HG02571 (cell line): ENCODE data around the gene C2orf66.

Experiments
- ATAC-seq: cut with Tn5 transposase; IDR thresholded peaks from one replicate; pipeline ENCODE4 v1.9.1; 2021; ENCODE audit warnings: mild to moderate bottlenecking, moderate library complexity; ENCODE audit not compliant: unreplicated experiment

Gene C2orf66

DNA sequence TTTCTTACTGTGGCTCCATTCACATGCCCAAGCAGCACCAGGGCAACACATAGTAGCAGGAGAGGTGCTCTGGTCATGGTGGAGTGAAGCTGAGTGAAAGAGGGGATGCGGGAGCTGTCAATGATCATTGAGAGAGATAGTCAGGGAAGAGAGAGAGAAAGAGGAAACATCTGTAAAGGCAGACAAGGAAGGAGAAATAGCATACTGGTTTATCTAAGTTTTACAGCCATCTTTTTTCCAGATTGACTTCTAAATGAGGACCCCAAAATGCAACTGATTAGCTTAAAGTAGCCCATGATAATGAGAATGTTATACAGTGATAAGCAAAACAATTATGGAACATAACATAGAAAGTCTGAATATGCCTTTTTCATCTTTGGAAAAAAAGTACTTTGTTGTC, at the start of gene C2orf66:
TSS of gene C2orf66 (minus strand) at position 96 of the 400 bp plus-strand sequence. CDS start at position 77, 19 bp downstream.
- ATAC-seq: no peak

DNA sequence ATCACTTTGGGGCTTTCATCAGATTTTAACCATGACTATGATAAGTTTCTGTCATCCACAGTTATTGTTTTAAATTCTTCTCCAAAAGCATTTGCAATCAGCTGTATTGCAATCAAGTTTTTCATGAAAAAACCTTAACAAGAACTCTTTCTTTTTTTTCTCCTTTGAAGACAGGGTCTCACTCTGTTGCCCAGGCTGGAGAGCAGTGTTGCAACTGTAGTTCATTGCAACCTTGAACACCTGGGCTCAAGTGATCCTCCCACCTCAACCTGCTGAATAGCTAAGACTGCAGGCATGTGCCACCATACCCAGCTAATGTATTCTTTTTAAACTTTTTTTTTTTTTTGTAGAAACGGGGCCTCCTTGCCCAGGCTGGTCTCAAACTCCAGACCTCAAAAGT, 45.5 kb upstream of the C2orf66 start:
- no peak for ATAC-seq

DNA sequence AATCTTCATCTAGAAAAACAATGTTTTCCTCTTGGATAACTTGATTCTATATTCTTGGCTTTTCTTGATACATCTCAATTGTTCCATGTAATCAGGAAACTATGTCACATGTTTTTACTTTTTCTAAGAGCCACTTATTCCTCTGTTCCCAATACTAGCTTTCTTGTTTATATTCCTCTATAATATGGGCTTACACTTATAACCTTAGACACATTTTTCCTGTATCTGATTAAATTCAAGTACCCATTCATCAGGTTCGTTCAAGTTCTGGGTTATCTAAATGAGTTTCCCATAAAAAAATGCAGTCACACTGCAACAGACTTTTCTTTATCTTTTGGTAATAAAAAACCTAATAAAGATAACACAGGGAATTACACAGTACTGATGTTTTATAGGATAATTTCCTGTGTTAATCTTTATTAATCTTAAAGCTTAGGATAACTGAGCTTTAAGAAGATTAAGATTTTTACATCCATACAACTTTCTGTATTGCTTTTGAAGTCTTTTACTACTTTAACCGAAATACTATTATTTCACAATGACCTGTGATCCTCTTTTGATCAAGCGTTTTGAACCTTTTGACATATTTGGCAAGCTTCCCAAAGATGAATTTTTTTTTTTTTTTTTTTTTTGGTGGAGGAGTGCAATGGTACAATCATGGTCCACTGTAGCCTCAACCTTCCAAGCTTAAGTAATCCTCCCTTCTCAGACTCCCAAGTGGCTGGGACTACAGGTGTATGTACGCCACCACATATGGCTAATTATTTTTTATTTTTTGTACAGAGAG, 44.3 kb upstream of the C2orf66 start:
- no peak for ATAC-seq

- ATAC-seq: no peak
Observed at GRCh38 chr2:196851088-196851487, 41.9 kb upstream of the C2orf66 start.

DNA sequence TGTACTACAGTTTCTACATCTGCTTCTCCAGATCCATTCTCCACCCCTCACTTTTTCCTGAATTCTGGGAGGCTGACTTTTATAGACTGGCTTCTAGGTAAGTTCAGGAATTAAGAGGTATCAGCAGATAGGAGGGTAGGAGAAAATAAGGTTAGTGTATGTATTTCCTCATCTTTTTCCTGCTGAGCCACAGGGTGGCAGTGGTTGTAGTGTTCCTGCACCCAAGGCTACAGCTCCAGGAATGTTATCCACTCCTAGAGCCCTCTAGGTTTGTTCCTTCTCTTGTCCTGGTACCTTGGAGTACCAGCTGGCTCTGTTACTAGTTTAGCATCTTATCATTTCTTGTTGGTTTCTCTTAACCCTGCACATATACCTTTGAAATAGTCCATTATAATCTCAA, 40.7 kb upstream of the C2orf66 start:
- no peak for ATAC-seq

- no peak for ATAC-seq
Observed at GRCh38 chr2:196846295-196846694, 37.1 kb upstream of the C2orf66 start.

- ATAC-seq: no peak
Observed at GRCh38 chr2:196845371-196845770, 36.2 kb upstream of the C2orf66 start.

GRCh38 chr2:196840171-196840570, 31.0 kb upstream of the C2orf66 start:
- ATAC-seq: no peak

GRCh38 chr2:196839574-196839973, 30.4 kb upstream of the C2orf66 start:
- no peak for ATAC-seq

GRCh38 chr2:196836440-196836839, 27.3 kb upstream of the C2orf66 start:
- no peak for ATAC-seq

DNA sequence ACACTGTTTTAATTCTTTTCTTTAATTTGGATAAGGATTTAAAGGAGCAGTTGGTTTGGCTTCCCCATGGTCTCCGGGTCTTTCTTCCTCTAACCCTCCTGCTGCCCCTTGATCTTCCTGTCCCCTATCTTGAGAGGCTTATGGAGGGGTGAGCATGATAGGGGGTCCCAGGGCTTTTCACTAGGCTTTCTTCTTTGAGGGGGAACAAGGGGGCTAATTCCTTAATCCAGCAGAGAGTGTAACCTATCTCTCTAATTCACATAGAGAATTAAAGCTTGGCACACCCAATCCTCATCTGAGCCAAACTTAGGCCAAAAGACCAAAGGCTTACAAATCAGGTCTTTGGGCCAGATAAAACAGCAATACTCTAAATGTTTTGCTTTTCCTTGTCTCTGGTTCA, 21.5 kb upstream of the C2orf66 start:
- ATAC-seq: no peak

- ATAC-seq: no peak
Observed at GRCh38 chr2:196827356-196827755, 18.2 kb upstream of the C2orf66 start.

GRCh38 chr2:196823750-196824522, 14.8 kb upstream of the C2orf66 start:
- ATAC-seq: no peak

GRCh38 chr2:196821195-196821594, 12.0 kb upstream of the C2orf66 start:
- no peak for ATAC-seq

DNA sequence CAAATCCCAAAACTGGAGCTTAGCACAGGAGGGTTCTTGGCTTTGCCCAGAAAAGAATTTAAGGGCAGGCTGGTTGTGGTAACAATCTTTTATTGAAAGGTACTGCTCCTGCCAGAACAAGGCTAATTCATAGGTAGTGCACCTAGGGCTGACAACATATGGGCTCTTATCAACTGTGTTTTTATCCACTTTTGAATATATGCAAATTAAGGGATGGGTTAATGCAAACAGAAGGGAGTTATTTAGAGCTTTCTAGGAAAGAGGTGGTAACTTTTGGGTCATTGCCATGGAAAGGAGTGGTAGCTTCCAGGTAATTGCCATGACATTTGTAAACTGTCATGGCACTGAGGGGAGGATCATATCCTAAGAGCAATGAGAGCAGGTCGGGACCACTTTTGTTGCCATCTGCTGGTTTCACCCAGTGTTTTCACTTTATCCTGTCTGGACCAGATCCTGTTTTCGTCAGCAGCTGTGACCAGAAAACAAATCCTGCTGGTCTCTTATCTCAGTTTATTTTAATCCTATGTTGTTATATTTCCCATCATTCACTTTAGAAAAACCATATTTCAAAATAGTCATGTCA, 981 bp downstream of the C2orf66 start:
- no peak for ATAC-seq

DNA sequence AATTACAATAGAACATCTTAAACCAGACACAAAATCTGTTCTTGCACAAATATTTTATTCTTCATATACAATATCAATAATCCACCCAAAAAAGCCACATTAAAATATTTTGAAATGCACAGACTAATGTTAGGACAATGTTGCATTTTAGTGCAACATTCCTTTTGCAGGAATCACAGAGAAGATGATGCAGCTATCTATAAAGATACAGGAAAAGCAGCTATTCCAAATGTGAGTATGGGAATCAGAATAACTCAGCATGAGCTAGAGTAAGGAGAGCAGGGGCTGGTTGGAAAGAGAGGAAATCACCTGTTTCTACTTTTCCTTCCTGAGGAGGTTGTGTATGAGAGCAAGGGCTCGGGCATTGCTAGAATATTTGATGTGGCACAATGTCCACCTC, 4.8 kb downstream of the C2orf66 start:
- ATAC-seq: no peak

- ATAC-seq: no peak
Observed at GRCh38 chr2:196802401-196802800, 6.8 kb downstream of the C2orf66 start.

DNA sequence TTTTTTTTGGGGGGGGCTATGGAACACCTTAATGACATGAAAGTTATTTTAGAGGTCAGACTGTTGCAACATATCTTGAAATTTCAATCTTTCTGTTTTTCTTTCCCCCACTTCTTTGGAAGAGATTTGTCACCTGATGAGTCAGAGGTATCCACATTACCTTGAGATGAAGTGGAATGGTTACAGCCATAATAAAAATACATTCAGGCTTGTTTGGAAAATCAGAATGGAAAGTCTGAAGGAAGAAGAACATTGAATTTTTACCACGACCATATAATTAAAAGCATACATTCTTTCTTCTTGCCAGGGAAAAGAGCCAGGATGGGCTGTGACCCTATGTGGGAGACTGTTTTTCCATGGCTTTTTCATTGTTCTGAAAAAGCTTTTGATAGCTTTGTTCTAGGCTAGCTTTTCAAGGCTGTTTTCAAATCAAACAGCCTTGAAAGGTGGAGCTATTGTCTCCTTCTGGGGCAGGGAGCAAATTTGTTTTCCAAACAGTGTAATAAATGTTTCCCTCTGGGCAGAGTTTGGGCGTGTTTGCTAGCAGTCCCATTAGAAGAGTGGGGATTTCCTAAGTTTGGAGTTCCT, 7.4 kb downstream of the C2orf66 start:
- no peak for ATAC-seq

GRCh38 chr2:196798980-196799379, 10.2 kb downstream of the C2orf66 start:
- peak; percentile 11 for ATAC-seq

GRCh38 chr2:196792865-196793264, 16.3 kb downstream of the C2orf66 start:
- ATAC-seq: no peak

DNA sequence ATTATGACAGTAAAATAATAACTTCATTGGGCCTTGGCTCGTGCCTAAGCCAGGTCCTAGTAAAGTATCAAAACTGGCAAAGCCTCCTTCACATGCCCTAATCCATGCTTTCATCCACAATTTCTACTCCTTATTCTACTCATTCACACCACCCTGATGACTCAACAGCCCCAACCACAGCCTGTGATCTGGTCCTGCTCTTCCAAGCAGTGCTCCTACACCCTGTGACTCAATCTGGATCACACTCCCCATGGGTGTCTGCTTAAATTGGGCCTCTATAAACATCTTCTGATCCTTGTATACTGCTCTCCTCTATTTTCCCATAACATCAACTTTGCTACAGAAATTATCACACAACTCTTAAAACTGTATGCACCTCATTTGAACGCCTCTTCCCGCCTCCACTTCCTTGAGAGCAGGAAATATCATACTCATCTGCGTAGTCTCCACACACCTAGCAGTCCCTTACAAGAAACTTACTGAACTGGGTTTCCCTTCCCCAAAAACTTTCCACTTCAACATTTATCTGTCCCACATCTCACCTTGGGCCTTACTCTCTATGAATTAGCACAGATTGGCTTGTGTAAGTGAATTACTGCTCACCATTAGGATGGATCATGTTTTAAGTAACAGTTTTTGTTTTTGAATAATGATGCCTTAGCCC, 25.6 kb downstream of the C2orf66 start:
- no peak for ATAC-seq
